ENCODE results near the gene MYL2.

MYL2 gene

DNA sequence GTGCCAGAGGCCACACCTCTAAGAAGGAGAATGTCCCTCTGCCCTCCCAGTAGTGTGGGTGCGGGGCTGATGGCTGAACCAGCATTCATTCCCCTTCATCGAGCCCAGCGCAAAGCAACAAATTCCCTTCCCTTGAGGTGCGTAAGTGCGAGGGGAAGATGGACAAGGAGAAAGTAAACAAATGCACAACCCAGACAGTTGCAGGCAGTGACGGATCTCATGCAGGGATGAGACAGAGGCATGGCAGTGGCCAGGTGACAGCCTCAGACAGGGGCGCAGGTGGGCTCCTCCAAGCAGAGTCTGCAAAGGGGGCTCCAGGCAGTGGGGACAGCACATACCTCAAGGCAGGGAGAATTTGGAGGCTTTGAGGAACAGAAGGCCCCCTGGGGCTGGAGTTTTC is 2.3 kb upstream of the MYL2 start:
- Histone ChIP-seq H3K36me3 (ENCODE audit: control insufficient read depth, low read length) (no peaks in the 10 kb centered on the region), H3K4me2 (ENCODE audit: low read length) (no peak overlapping the region), H3K4me3 (ENCODE audit: low read length) (no peak overlapping the region), H3K79me2 (ENCODE audit: control insufficient read depth, low read length) (no peaks in the 10 kb centered on the region), H3F3A (ENCODE audit: control insufficient read depth, insufficient read depth) (no peaks in the 10 kb centered on the region), H3K27ac (ENCODE audit: low read depth, low read length) (no peak overlapping the region), H3K9me2 (replicated peaks; ENCODE audit: control insufficient read depth, low read length) (no peaks in the 10 kb centered on the region), H4K20me1 (ENCODE audit: control insufficient read depth, insufficient read depth, low read depth, low read length) (no peaks in the 10 kb centered on the region), H3K9me3 (ENCODE audit: control insufficient read depth, insufficient read depth, low read length) (no peaks in the 10 kb centered on the region), H3K4me1 (ENCODE audit: control insufficient read depth, low read length) (no peaks in the 10 kb centered on the region), H3K27me3 (ENCODE audit: control insufficient read depth, low read length) (peaks cover 6% of the 10 kb centered on the region)
- TF ChIP-seq EZH2phosphoT487 (IDR thresholded peaks at IDR 0.05; ENCODE audit: borderline replicate concordance, low read length) = no peak
- TF ChIP-seq, protein P1, sequence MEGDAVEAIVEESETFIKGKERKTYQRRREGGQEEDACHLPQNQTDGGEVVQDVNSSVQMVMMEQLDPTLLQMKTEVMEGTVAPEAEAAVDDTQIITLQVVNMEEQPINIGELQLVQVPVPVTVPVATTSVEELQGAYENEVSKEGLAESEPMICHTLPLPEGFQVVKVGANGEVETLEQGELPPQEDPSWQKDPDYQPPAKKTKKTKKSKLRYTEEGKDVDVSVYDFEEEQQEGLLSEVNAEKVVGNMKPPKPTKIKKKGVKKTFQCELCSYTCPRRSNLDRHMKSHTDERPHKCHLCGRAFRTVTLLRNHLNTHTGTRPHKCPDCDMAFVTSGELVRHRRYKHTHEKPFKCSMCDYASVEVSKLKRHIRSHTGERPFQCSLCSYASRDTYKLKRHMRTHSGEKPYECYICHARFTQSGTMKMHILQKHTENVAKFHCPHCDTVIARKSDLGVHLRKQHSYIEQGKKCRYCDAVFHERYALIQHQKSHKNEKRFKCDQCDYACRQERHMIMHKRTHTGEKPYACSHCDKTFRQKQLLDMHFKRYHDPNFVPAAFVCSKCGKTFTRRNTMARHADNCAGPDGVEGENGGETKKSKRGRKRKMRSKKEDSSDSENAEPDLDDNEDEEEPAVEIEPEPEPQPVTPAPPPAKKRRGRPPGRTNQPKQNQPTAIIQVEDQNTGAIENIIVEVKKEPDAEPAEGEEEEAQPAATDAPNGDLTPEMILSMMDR (IDR thresholded peaks at IDR 0.05; ENCODE audit: low read depth, low read length, poor library complexity, severe bottlenecking) = no peak

GRCh38 chr12:110921262-110921661 is 883 bp upstream of the MYL2 start:
- Histone ChIP-seq H3K36me3 (ENCODE audit: control insufficient read depth, low read length) (no peaks in the 10 kb centered on the region), H3K27ac (ENCODE audit: low read depth, low read length) (no peak overlapping the region), H3K9me2 (replicated peaks; ENCODE audit: control insufficient read depth, low read length) (no peaks in the 10 kb centered on the region), H3F3A (ENCODE audit: control insufficient read depth, insufficient read depth) (no peaks in the 10 kb centered on the region), H3K79me2 (ENCODE audit: control insufficient read depth, low read length) (no peaks in the 10 kb centered on the region), H3K4me2 (ENCODE audit: low read length) (no peak overlapping the region), H3K4me1 (ENCODE audit: control insufficient read depth, low read length) (no peaks in the 10 kb centered on the region), H3K27me3 (ENCODE audit: control insufficient read depth, low read length) (peaks cover 4% of the 10 kb centered on the region; the same call in 1 of the 2 replicates), H3K4me3 (ENCODE audit: low read length) (no peak overlapping the region), H3K9me3 (ENCODE audit: control insufficient read depth, insufficient read depth, low read length) (no peaks in the 10 kb centered on the region), H4K20me1 (ENCODE audit: control insufficient read depth, insufficient read depth, low read depth, low read length) (no peaks in the 10 kb centered on the region)
- TF ChIP-seq EZH2phosphoT487 (IDR thresholded peaks at IDR 0.05; ENCODE audit: borderline replicate concordance, low read length) = no peak

GRCh38 chr12:110919720-110920119 is 659 bp downstream of the MYL2 start:
- no peak overlapping the region for H3K4me3 ChIP-seq (ENCODE audit: low read length)
- TF ChIP-seq, protein P1 (IDR thresholded peaks at IDR 0.05; ENCODE audit: low read depth, low read length, poor library complexity, severe bottlenecking) = no peak
- no peak for TF ChIP-seq EZH2phosphoT487 (IDR thresholded peaks at IDR 0.05; ENCODE audit: borderline replicate concordance, low read length)
- no peaks in the 10 kb centered on the region for H3K36me3 ChIP-seq (ENCODE audit: control insufficient read depth, low read length)
- H4K20me1 ChIP-seq (ENCODE audit: control insufficient read depth, insufficient read depth, low read depth, low read length) = no peaks in the 10 kb centered on the region
- H3K9me2 ChIP-seq (replicated peaks; ENCODE audit: control insufficient read depth, low read length) = no peaks in the 10 kb centered on the region
- no peaks in the 10 kb centered on the region for H3K79me2 ChIP-seq (ENCODE audit: control insufficient read depth, low read length)
- no peak overlapping the region for H3K4me2 ChIP-seq (ENCODE audit: low read length)
- no peaks in the 10 kb centered on the region for H3K9me3 ChIP-seq (ENCODE audit: control insufficient read depth, insufficient read depth, low read length)
- no peak overlapping the region for H3K27ac ChIP-seq (ENCODE audit: low read depth, low read length)
- H3K4me1 ChIP-seq (ENCODE audit: control insufficient read depth, low read length) = no peaks in the 10 kb centered on the region
- H3K27me3 ChIP-seq (ENCODE audit: control insufficient read depth, low read length) = no peaks in the 10 kb centered on the region
- no peaks in the 10 kb centered on the region for H3F3A ChIP-seq (ENCODE audit: control insufficient read depth, insufficient read depth)

DNA sequence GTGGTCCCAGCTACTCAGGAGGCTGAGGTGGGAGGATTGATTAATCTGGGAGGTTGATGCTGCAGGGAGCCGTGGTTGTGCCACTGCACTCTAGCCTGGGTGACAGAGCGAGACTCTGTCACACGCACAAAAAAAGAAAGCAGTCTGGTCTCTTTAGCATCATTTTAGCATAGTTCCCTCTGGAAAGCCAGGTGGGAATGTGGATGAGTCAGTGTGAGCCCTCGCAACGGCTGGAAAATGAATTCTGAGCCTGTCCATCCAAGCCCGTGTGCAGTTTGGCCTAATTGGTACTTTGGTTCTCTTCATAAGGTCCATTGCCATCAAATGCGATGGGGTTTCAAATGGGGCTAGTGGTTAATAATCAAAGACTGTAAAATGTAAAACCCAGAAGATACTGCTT is 2.4 kb downstream of the MYL2 start:
- Histone ChIP-seq H3K9me2 (replicated peaks; ENCODE audit: control insufficient read depth, low read length) (no peaks in the 10 kb centered on the region), H3K4me2 (ENCODE audit: low read length) (no peak overlapping the region), H3F3A (ENCODE audit: control insufficient read depth, insufficient read depth) (no peaks in the 10 kb centered on the region), H3K27ac (ENCODE audit: low read depth, low read length) (no peak overlapping the region), H3K27me3 (ENCODE audit: control insufficient read depth, low read length) (no peaks in the 10 kb centered on the region), H3K9me3 (ENCODE audit: control insufficient read depth, insufficient read depth, low read length) (no peaks in the 10 kb centered on the region), H4K20me1 (ENCODE audit: control insufficient read depth, insufficient read depth, low read depth, low read length) (no peaks in the 10 kb centered on the region), H3K79me2 (ENCODE audit: control insufficient read depth, low read length) (no peaks in the 10 kb centered on the region), H3K36me3 (ENCODE audit: control insufficient read depth, low read length) (no peaks in the 10 kb centered on the region), H3K4me1 (ENCODE audit: control insufficient read depth, low read length) (peaks cover 12% of the 10 kb centered on the region), H3K4me3 (ENCODE audit: low read length) (no peak overlapping the region)
- TF ChIP-seq, protein P1 (IDR thresholded peaks at IDR 0.05; ENCODE audit: low read depth, low read length, poor library complexity, severe bottlenecking) = no peak
- TF ChIP-seq EZH2phosphoT487 (IDR thresholded peaks at IDR 0.05; ENCODE audit: borderline replicate concordance, low read length) = no peak
